Adrenal gland (tissue), 12 donors: ENCODE data around the gene KLHL3. TPM values are rescaled to one million over a fixed set of nuclear protein-coding genes. Genes with fewer than 3 reads are reported as not detected.

Experiments
- DNase-seq, 7 donors: peaks; one replicate each; pipeline ENCODE4 v3.0.0-alpha.2; 2019 to 2020
- H3K27ac ChIP-seq, 5 donors: fragments of 200-600 bp; sonication (generic) in 4 of 5; 1 replicate in 3 of 5; 2 replicates in 2 of 5; pipeline versions ENCODE4 v1.5.1 to v1.8.0; 2016 to 2020; ENCODE audit warnings: mild to moderate bottlenecking in 1 of 5
- H3K27me3 ChIP-seq: fragments of 200-600 bp; 2 replicates; pipeline ENCODE4 v1.8.0; 2021
- H3K36me3 ChIP-seq, 2 donors: fragments of 200-600 bp; replicated peaks in 1 of 2; 1 replicate in 1 of 2; 2 replicates in 1 of 2; pipeline versions ENCODE4 v1.5.1 to v1.8.0; 2018 to 2022
- H3K4me1 ChIP-seq, 2 donors: fragments of 200-600 bp; replicated peaks in 1 of 2; 1 replicate in 1 of 2; 2 replicates in 1 of 2; pipeline versions ENCODE4 v1.5.1 to v1.8.0; 2018 to 2021
- H3K4me3 ChIP-seq, 4 donors: fragments of 200-600 bp; sonication (generic) in 3 of 4; one replicate each; pipeline ENCODE4 v1.5.1; 2016 to 2018
- H3K9me3 ChIP-seq, 3 donors: fragments of 200-600 bp; sonication (generic) in 1 of 3; replicated peaks in 1 of 3; 1 replicate in 2 of 3; 2 replicates in 1 of 3; pipeline versions ENCODE4 v1.5.1 to v1.8.0; 2016 to 2021
- POLR2A ChIP-seq, 2 donors: fragments of 450-650 bp; IDR thresholded peaks; one replicate each; pipeline ENCODE4 v1.6.1; 2017; ENCODE audit warnings: antibody characterized with exemption in 2 of 2, mild to moderate bottlenecking in 2 of 2, moderate library complexity in 1 of 2
- WGBS, 4 donors: extraction: QIAGEN DNeasy Blood & Tissue Kit in 2 of 4; methylation state at CpG; one replicate each; pipeline versions ENCODE4 v1.1.5 to v1.1.7; 2013 to 2017; 5-methylcytosine and 5-hydroxymethylcytosine counted together
- intact Hi-C, 2 donors: fragments of 100-400 bp; cut with DNase I; formaldehyde crosslinking; loops; one replicate each; pipeline versions ENCODE4 v1.14.1 to v1.15.0; 2022 to 2023
- polyA plus RNA-seq, 3 donors: library from polyadenylated mRNA; stranded (reverse); fragments of 200-250 nt in 2 of 3; fragments of 350-450 nt in 1 of 3; fragmentation: Illumina TruSeq in 1 of 3; extraction: RNeasy Lipid Tissue Mini Kit (QIAGEN cat#74804) in 1 of 3; gene quantifications; one replicate each; pipeline ENCODE4 v1.2.3, GENCODE V29; 2013 to 2014
- total RNA-seq, 9 donors: library from RNA; depleted of rRNA in 4 of 9; stranded (reverse); fragments of >200 nt in 4 of 9; fragments of 120-200 nt in 1 of 9; fragmentation: NEBNext Ultra II Directional in 1 of 9; extraction: Animal tissue kit (Norgen Biotek cat#: 25700) in 1 of 9; gene quantifications; one replicate each; pipeline versions ENCODE4 v1.1.0 to v1.2.4, GENCODE V29; 2013 to 2023
- TF ChIP-seq, protein P1 (sequence below), 6 experiments: fragments of 450-650 bp in 4 of 6; fragments of 200-600 bp in 2 of 6; sonication (generic) in 1 of 6; IDR thresholded peaks; 1 replicate in 5 of 6; 2 replicates in 1 of 6; pipeline versions ENCODE4 v1.5.1 to v1.8.0; 2016 to 2021; ENCODE audit warnings: antibody characterized with exemption in 6 of 6, mild to moderate bottlenecking in 2 of 6, moderate library complexity in 1 of 6
- donor health status: healthy with polysubstance abuse.
- donor health status: Bipolar disorder and iron deficiency.
- donor health status: DM: yes; HTN: yes; CAD: no.
- donor health status: DM: no; HTN: no; CAD: no.
- donor health status: DM: no; HTN: no; CAD: no.
- donor health status: DM: yes; HTN: yes; CAD: no.

The KLHL3 gene
- total and polyA plus RNA-seq, 12 donors, result 3.1 to 28.6 (median 13.4) TPM

DNA sequence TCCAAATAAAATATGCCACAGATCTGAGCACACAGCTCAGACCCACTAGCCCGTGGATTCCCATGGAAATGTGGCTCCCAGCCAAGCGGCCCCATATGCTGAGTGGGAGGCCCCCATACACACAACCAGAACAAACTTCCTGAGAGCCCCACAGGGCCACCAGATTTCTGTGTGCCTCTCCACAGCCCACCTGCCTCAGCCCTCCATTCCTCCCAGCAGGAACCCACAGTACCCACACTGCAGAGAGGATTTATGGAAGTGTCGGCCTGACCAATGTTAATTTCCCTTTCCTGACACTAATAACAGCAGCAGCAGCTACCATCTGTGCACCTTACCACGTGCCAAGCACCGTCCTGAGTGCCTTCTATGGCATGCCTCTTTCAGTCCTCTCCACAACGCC lies 137.5 kb downstream of the KLHL3 start:
- intact Hi-C loops, result no loop called here

DNA sequence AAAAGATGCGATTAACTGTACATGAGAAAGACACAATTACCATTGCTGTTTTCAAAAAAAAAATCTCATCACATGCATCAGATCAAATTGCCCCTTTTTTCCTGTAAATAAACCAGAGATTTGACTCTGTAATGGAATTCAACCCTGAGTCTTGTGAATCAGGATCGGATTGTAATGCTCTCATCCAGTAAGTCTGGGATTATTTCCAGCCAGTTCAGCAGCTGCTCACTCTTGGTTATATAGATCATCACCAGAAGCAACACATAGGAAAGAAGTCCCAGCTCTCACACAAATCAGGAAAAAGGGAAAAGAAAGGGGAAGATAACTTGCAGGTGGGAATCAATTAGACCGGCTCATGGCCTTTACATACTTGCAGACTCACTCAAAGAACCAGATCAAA lies 138.9 kb downstream of the KLHL3 start:
- TF ChIP-seq POLR2A (IDR thresholded peaks at IDR 0.05), result no peak
- TF ChIP-seq, protein P1, sequence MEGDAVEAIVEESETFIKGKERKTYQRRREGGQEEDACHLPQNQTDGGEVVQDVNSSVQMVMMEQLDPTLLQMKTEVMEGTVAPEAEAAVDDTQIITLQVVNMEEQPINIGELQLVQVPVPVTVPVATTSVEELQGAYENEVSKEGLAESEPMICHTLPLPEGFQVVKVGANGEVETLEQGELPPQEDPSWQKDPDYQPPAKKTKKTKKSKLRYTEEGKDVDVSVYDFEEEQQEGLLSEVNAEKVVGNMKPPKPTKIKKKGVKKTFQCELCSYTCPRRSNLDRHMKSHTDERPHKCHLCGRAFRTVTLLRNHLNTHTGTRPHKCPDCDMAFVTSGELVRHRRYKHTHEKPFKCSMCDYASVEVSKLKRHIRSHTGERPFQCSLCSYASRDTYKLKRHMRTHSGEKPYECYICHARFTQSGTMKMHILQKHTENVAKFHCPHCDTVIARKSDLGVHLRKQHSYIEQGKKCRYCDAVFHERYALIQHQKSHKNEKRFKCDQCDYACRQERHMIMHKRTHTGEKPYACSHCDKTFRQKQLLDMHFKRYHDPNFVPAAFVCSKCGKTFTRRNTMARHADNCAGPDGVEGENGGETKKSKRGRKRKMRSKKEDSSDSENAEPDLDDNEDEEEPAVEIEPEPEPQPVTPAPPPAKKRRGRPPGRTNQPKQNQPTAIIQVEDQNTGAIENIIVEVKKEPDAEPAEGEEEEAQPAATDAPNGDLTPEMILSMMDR (IDR thresholded peaks at IDR 0.05), result no peak
- Histone ChIP-seq H3K27ac (no peak overlapping the region), H3K9me3 (no peaks in the 10 kb centered on the region), H3K36me3 (no peaks in the 10 kb centered on the region), H3K27me3 (no peaks in the 10 kb centered on the region), H3K4me3 (no peak overlapping the region), H3K4me1 (no peaks in the 10 kb centered on the region)
- WGBS, 4 donors, result 76 to 95% (median 85%) methylated on average over 3 of the region's 3 CpGs
- DNase-seq, result no peak
- intact Hi-C loops, result no loop called here

More for the DNA sequence above, 137.5 kb downstream of the KLHL3 start:
- no peak for DNase-seq
- H3K36me3 ChIP-seq, result no peaks in the 10 kb centered on the region
- TF ChIP-seq POLR2A (IDR thresholded peaks at IDR 0.05), result no peak
- TF ChIP-seq, protein P1 (IDR thresholded peaks at IDR 0.05), result no peak
- WGBS, 4 donors, result 36 to 57% (median 40%) methylated on average over 4 to 6 of the region's 6 CpGs
- no peak overlapping the region for H3K4me3 ChIP-seq
- H3K27me3 ChIP-seq, result no peaks in the 10 kb centered on the region
- H3K9me3 ChIP-seq, result no peaks in the 10 kb centered on the region
- no peaks in the 10 kb centered on the region for H3K4me1 ChIP-seq
- H3K27ac ChIP-seq, result no peak overlapping the region

DNA sequence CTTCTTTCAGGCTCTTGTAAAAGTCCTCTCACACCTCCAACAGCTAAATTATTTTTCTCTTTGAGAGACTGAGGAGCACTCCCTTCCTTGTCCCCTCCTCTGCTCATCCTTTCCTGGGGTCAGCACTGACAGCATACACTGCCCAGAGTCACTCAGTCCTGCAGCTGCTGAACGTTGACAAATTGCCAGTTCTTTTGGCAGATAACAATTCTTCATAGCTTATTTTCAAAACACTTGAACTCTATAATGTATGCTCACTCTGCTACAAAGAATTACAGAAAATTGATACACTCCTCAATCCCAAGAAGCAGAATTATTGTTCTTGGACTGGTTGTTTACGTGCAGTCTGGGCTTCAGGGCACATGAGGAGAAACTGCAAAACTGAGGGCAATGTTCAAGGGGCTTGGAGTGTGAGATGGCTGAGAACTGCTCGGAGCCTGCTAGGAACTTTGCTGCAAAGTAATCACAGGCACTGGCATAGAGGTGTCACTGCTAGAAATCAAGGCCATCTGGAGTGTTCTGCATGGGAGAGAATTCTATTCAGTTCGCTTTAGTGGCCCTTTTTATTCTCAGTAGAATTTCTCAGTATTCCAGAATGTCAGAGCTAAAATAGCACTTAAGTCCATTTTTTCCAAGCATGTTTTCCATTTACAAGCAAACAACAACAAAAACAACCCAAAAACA lies 140.4 kb downstream of the KLHL3 start:
- TF ChIP-seq, protein P1 (IDR thresholded peaks at IDR 0.05), result no peak
- TF ChIP-seq POLR2A (IDR thresholded peaks at IDR 0.05), result no peak
- intact Hi-C loops, result no loop called here
- H3K4me1 ChIP-seq, result no peaks in the 10 kb centered on the region
- H3K27ac ChIP-seq, result no peak overlapping the region
- no peaks in the 10 kb centered on the region for H3K27me3 ChIP-seq
- no peaks in the 10 kb centered on the region for H3K9me3 ChIP-seq
- no peaks in the 10 kb centered on the region for H3K36me3 ChIP-seq
- 37 to 52% (median 42%) methylated on average over 4 of the region's 4 CpGs for WGBS, 4 donors
- DNase-seq, result no peak
- H3K4me3 ChIP-seq, result no peak overlapping the region

DNA sequence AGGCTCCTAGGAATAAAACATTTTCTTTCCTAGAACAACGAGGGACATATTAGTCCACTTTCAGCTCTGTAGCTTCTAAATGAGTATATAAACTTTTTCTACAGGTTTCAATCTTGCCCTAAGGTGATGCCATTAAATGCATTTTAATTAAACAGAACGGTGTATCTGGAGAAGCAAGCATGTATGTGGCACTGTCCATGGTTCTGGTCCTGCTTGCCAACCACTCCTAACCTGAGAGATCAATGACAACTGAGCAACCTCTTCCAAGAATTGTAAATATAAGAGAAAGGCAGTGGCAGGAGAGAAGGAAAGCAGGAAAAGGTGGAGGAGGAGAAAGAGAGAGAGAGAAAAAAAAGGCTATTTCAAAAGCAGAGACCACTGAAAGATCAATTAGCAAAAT lies 141.2 kb downstream of the KLHL3 start:
- DNase-seq, result no peak
- no peak for TF ChIP-seq POLR2A (IDR thresholded peaks at IDR 0.05)
- TF ChIP-seq, protein P1 (IDR thresholded peaks at IDR 0.05), result no peak
- Histone ChIP-seq H3K36me3 (no peaks in the 10 kb centered on the region), H3K9me3 (no peaks in the 10 kb centered on the region), H3K27ac (no peak overlapping the region), H3K27me3 (no peaks in the 10 kb centered on the region), H3K4me3 (no peak overlapping the region), H3K4me1 (no peaks in the 10 kb centered on the region)
- intact Hi-C loops, result no loop called here
- 39 to 46% (median 40%) methylated on average over 2 of the region's 2 CpGs for WGBS, 4 donors
